ENCODE results near the gene LCNL1.
"Not testable (repeated sequence)": the region's sequence is repeated elsewhere in the genome, so short reads cannot be mapped to it uniquely, and the experiment has no call there.

The LCNL1 gene

GRCh38 chr9:137028263-137029057, 45.7 kb downstream of the LCNL1 start:
- no peak for DNase-seq

GRCh38 chr9:137029058-137029936, 46.5 kb downstream of the LCNL1 start:
- DNase-seq = peak; percentile 88

GRCh38 chr9:137030006-137030405, 47.2 kb downstream of the LCNL1 start:
- DNase-seq = no peak

GRCh38 chr9:137030538-137031527, 48.0 kb downstream of the LCNL1 start:
- DNase-seq = no peak

GRCh38 chr9:137031904-137032640, 49.3 kb downstream of the LCNL1 start, which contains the start of gene FUT7:
FUT7 (minus strand) TSS chr9:137032088; CDS start chr9:137031991, 97 bp downstream.
- no peak for DNase-seq

GRCh38 chr9:137032858-137033257, 50.1 kb downstream of the LCNL1 start:
- no peak for DNase-seq

GRCh38 chr9:137033481-137033880, 50.7 kb downstream of the LCNL1 start:
- not testable (repeated sequence) for DNase-seq

GRCh38 chr9:137034039-137034708, 51.4 kb downstream of the LCNL1 start:
- DNase-seq = no peak

- DNase-seq = peak; percentile 90
Observed at GRCh38 chr9:137034709-137035506, 52.1 kb downstream of the LCNL1 start.
